HepG2 (cell line): Measurements from ENCODE around the gene RAD51. TPM values are rescaled to one million over a fixed set of nuclear protein-coding genes. Genes with fewer than 3 reads are reported as not detected.
A peak's percentile ranks its signal among the peaks of the same experiment; 100 is the strongest.

ENCODE experiments used
- ATAC-seq: fragments of 200-7000 bp; cut with Tn5 transposase; 3 replicates; pipeline ENCODE4 v1.9.1; 2020; ENCODE audit warnings: mild to moderate bottlenecking, moderate library complexity
- BruUV-seq: library from RNA; stranded (reverse); fragments of 400-500 nt; replicated peaks from 2 replicates; lab custom pipeline; 2021; lab: Mats Ljungman, UMichigan
- CTCF ChIA-PET: fragments of 300-600 bp; formaldehyde crosslinking; extraction: SDS; loops from one replicate; lab custom pipeline; 2021; ENCODE audit warnings: low total read pairs, inconsistent platforms, low intra/inter-chr PET ratio; lab: Yijun Ruan, JAX
- POLR2A ChIA-PET: fragments of 350-600 bp; sonication (Branson Sonifier 250); formaldehyde crosslinking; loops from one replicate; lab custom pipeline; 2020; ENCODE audit warnings: antibody characterized with exemption, inconsistent platforms; lab: Yijun Ruan, JAX
- DNase-seq: peaks from one replicate; pipeline ENCODE4 v3.0.0-alpha.2; 2015; ENCODE audit warnings: low spot score
- FAIRE-seq: peaks from 3 replicates; lab custom pipeline; 2011; peaks lifted over from hg19 to GRCh38; lab: Jason Lieb, UNC
- H2AFZ ChIP-seq: one replicate; pipeline ENCODE4 v1.6.1; 2011; ENCODE audit warnings: low read length, inconsistent platforms
- H3K27ac ChIP-seq: fragments of 300-600 bp; 3 replicates; pipeline ENCODE4 v1.8.0; 2011; ENCODE audit warnings: mixed run types, mild to moderate bottlenecking, mixed read lengths, low read length, inconsistent platforms; ENCODE audit not compliant: insufficient read depth; ENCODE audit errors: extremely low read length
- H3K27me3 ChIP-seq, 2 experiments: fragments of 200-600 bp in 1 of 2; 2 replicates in 1 of 2; 3 replicates in 1 of 2; pipeline versions ENCODE4 v1.6.0 to v1.8.0; 2011; ENCODE audit warnings: low read length in 2 of 2, mild to moderate bottlenecking in 2 of 2, moderate library complexity in 2 of 2, inconsistent platforms in 1 of 2; ENCODE audit not compliant: insufficient read depth in 2 of 2, control insufficient read depth in 1 of 2
- H3K36me3 ChIP-seq, 2 experiments: fragments of 200-600 bp in 1 of 2; replicated peaks in 1 of 2; 2 replicates in 1 of 2; 3 replicates in 1 of 2; pipeline versions ENCODE4 v1.5.1 to v1.8.0; 2011; ENCODE audit warnings: low read length in 2 of 2, inconsistent platforms in 1 of 2; ENCODE audit not compliant: insufficient read depth in 2 of 2, control insufficient read depth in 1 of 2
- H3K4me1 ChIP-seq: 2 replicates; pipeline ENCODE4 v1.5.1; 2012; ENCODE audit warnings: low read length, inconsistent platforms; ENCODE audit not compliant: insufficient read depth
- H3K4me2 ChIP-seq: 2 replicates; pipeline ENCODE4 v1.6.0; 2011; ENCODE audit warnings: low read depth, low read length, inconsistent platforms
- H3K4me3 ChIP-seq, 3 experiments: fragments of 200-600 bp in 1 of 3; sonication (generic), shearing (Covaris generic) in 1 of 3; replicated peaks in 1 of 3; 2 replicates each; pipeline ENCODE4 v1.5.1; 2011 to 2016; ENCODE audit warnings: low read length in 3 of 3, inconsistent platforms in 2 of 3, low read depth in 2 of 3, mild to moderate bottlenecking in 2 of 3, control low read depth in 1 of 3, mixed read lengths in 1 of 3; ENCODE audit not compliant: insufficient read depth in 1 of 3
- H3K79me2 ChIP-seq: one replicate; pipeline ENCODE4 v1.6.1; 2011; ENCODE audit warnings: low read length, inconsistent platforms; ENCODE audit not compliant: insufficient read depth
- H3K9ac ChIP-seq: 2 replicates; pipeline ENCODE4 v1.6.0; 2011; ENCODE audit warnings: mild to moderate bottlenecking, low read depth, low read length, inconsistent platforms; ENCODE audit not compliant: insufficient read depth
- H3K9me3 ChIP-seq: 2 replicates; pipeline ENCODE4 v1.5.1; 2012; ENCODE audit warnings: mild to moderate bottlenecking, low read length
- H4K20me1 ChIP-seq: 2 replicates; pipeline ENCODE4 v1.6.0; 2011; ENCODE audit warnings: inconsistent platforms, mild to moderate bottlenecking, low read length, moderate library complexity; ENCODE audit not compliant: insufficient read depth
- ETV5 ChIP-seq: IDR thresholded peaks from 2 replicates; pipeline ENCODE4 v1.6.1; 2018; ENCODE audit warnings: missing biosample characterization, missing genetic modification reagents, inconsistent platforms, borderline replicate concordance
- GZF1 ChIP-seq: sonication (generic); formaldehyde crosslinking; IDR thresholded peaks from 2 replicates; pipeline ENCODE4 v1.5.1; 2020; ENCODE audit warnings: mild to moderate bottlenecking, missing genetic modification reagents
- MTERF4 ChIP-seq: sonication (generic); formaldehyde crosslinking; IDR thresholded peaks from 2 replicates; pipeline ENCODE4 v1.8.0; 2023; ENCODE audit warnings: mild to moderate bottlenecking, missing genetic modification reagents
- MTF2 ChIP-seq: sonication (generic); formaldehyde crosslinking; IDR thresholded peaks from 2 replicates; pipeline ENCODE4 v1.5.0; 2020; ENCODE audit warnings: missing genetic modification reagents, borderline replicate concordance
- MXI1 ChIP-seq: IDR thresholded peaks from 3 replicates; pipeline ENCODE4 v1.6.1; 2012; ENCODE audit warnings: low read depth, low read length, inconsistent platforms, borderline replicate concordance
- NFE2L2 ChIP-seq: fragments of 150-350 bp; IDR thresholded peaks from 2 replicates; pipeline ENCODE4 v1.6.1; 2014; ENCODE audit warnings: low read length
- PAXIP1 ChIP-seq: sonication (generic); formaldehyde crosslinking; conservative IDR thresholded peaks from 2 replicates; pipeline ENCODE4 v1.4.0; 2020; ENCODE audit warnings: mild to moderate bottlenecking, missing genetic modification reagents, moderate library complexity
- RBM22 ChIP-seq: fragments of 200-400 bp; formaldehyde crosslinking; optimal IDR thresholded peaks from 2 replicates; pipeline ENCODE3; 2017; ENCODE audit warnings: mild to moderate bottlenecking, low read length, moderate library complexity
- SNAI1 ChIP-seq: sonication (generic); formaldehyde crosslinking; IDR thresholded peaks from 2 replicates; pipeline ENCODE4 v1.5.0; 2020; ENCODE audit warnings: mild to moderate bottlenecking, missing genetic modification reagents, borderline replicate concordance
- SRF ChIP-seq: IDR thresholded peaks from 2 replicates; pipeline ENCODE4 v1.6.1; 2011; ENCODE audit warnings: mild to moderate bottlenecking, low read depth, low read length, moderate library complexity
- ZBTB20 ChIP-seq: sonication (generic); formaldehyde crosslinking; IDR thresholded peaks from 2 replicates; pipeline ENCODE4 v1.8.1; 2023; ENCODE audit warnings: missing genetic modification reagents, low read depth, mild to moderate bottlenecking, borderline replicate concordance
- ZFP36L1 ChIP-seq: sonication (generic); formaldehyde crosslinking; IDR thresholded peaks from 2 replicates; pipeline ENCODE4 v1.8.0; 2022; ENCODE audit warnings: mild to moderate bottlenecking, missing genetic modification reagents, moderate library complexity
- ZNF230 ChIP-seq: sonication (generic); formaldehyde crosslinking; IDR thresholded peaks from 2 replicates; pipeline ENCODE4 v1.4.0; 2020; ENCODE audit warnings: mild to moderate bottlenecking, missing genetic modification reagents
- ZNF264 ChIP-seq: sonication (generic); formaldehyde crosslinking; IDR thresholded peaks from 2 replicates; pipeline ENCODE4 v1.4.0; 2020; ENCODE audit warnings: missing genetic modification reagents
- ZNF569 ChIP-seq: sonication (generic); formaldehyde crosslinking; IDR thresholded peaks from 2 replicates; pipeline ENCODE4 v1.5.0; 2020; ENCODE audit warnings: mild to moderate bottlenecking, missing genetic modification reagents, moderate library complexity, borderline replicate concordance
- ZSCAN21 ChIP-seq: sonication (generic); formaldehyde crosslinking; IDR thresholded peaks from 2 replicates; pipeline ENCODE4 v1.8.0; 2022; ENCODE audit warnings: mild to moderate bottlenecking, missing genetic modification reagents, moderate library complexity, borderline replicate concordance
- WGBS: methylation state at CpG from one replicate; pipeline ENCODE4 v1.1.6; 2017; ENCODE audit warnings: low lambda C conversion rate; 5-methylcytosine and 5-hydroxymethylcytosine counted together
- in situ Hi-C: cut with HindIII; loops from 2 replicates; pipeline ENCODE4 v1.10.0; 2017; ENCODE audit warnings: low pct_unique_long_range_greater_than_20kb; ENCODE audit not compliant: extremely low pct_ligation_motif_present
- intact Hi-C: fragments of 100-400 bp; cut with micrococcal nuclease; formaldehyde crosslinking; loops from one replicate; pipeline ENCODE4 v1.10.0; 2022; ENCODE audit not compliant: unreplicated experiment
- polyA plus RNA-seq, 8 experiments: library from polyadenylated mRNA; depleted of rRNA in 3 of 8; stranded (reverse) in 7 of 8; unstranded in 1 of 8; fragments of >200 nt; fragmentation: Illumina TruSeq in 4 of 8; extraction: Trizol in 4 of 8; gene quantifications; 2 replicates each; pipeline versions ENCODE4 v1.2.1 to v1.2.3, GENCODE V29; 2011 to 2016; ENCODE audit warnings: low read depth in 4 of 8, missing spikeins in 1 of 8, mixed read lengths in 1 of 8; ENCODE audit not compliant: insufficient read depth in 1 of 8
- total RNA-seq, 5 experiments: library from RNA; depleted of rRNA; stranded (reverse); fragments of >200 nt; fragmentation: Illumina TruSeq; extraction: Trizol; gene quantifications; 2 replicates each; pipeline ENCODE4 v1.2.3, GENCODE V29; 2016; ENCODE audit warnings: low read depth in 1 of 5
- TF ChIP-seq, protein P1 (sequence below): IDR thresholded peaks from 2 replicates; pipeline ENCODE4 v1.6.1; 2012; ENCODE audit warnings: inconsistent platforms
- TF ChIP-seq, protein P2 (sequence below): sonication (generic); formaldehyde crosslinking; IDR thresholded peaks from 2 replicates; pipeline ENCODE4 v1.4.0; 2020; ENCODE audit warnings: missing genetic modification reagents, borderline replicate concordance

RAD51 gene
- total and polyA plus RNA-seq, 2 of the 13 experiments (the other 11 are each of a cell fraction or from before 2014, with no cell fraction given), result 8.5 to 12.8 TPM

GRCh38 chr15:40680151-40680550 is 14.8 kb upstream of the RAD51 start:
- H3K9me3 ChIP-seq, result no peaks in the 10 kb centered on the region
- no TSS peak for BruUV-seq
- peak overlapping the region; percentile 40 for H3K4me2 ChIP-seq
- FAIRE-seq (no peak), ATAC-seq (peak; percentile 75), DNase-seq (peak; percentile 57)
- no peaks in the 10 kb centered on the region for H3K27me3 ChIP-seq
- 69% methylated on average over 1 of the region's 1 CpG for WGBS
- H3K9ac ChIP-seq, result no peak overlapping the region
- ChIA-PET CTCF (no interaction called here), POLR2A (interaction anchor here (1.2 to 2.1 kb wide), 2 partner anchors 14 to 83 kb away, joined by 3 to 10 read pairs; partner anchors contain the start of gene RAD51)
- H4K20me1 ChIP-seq, result no peaks in the 10 kb centered on the region
- intact Hi-C loops, result no loop called here
- in situ Hi-C loops, result no loop called here
- H3K4me1 ChIP-seq, result peaks cover 32% of the 10 kb centered on the region
- H3K27ac ChIP-seq, result peak overlapping the region; percentile 37
- H3K79me2 ChIP-seq, result no peaks in the 10 kb centered on the region
- no peaks in the 10 kb centered on the region for H3K36me3 ChIP-seq
- no peak overlapping the region for H3K4me3 ChIP-seq
- no peak overlapping the region for H2AFZ ChIP-seq
- TF ChIP-seq GZF1 (CRISPR knock-in tag) (no peak), NFE2L2 (peak; percentile 28; the same call in 1 of the 2 replicates), ZSCAN21 (peak; percentile 72; the same call in 1 of the 2 replicates), SNAI1 (no peak), MTERF4 (no peak), SRF (no peak), ZNF264 (peak; percentile 63; the same call in 1 of the 2 replicates), ZFP36L1 (CRISPR knock-in tag) (no peak), MXI1 (peak; percentile 55; the same call in 1 of the 3 replicates), ZNF569 (CRISPR knock-in tag) (no peak), RBM22 (no peak), ETV5 (no peak), ZBTB20 (CRISPR knock-in tag) (no peak), ZNF230 (CRISPR knock-in tag) (no peak), PAXIP1 (CRISPR knock-in tag) (0 out of 2 replicates have a peak, but pooled peaks have one; percentile 21), MTF2 (CRISPR knock-in tag) (no peak)
- TF ChIP-seq, protein P1, sequence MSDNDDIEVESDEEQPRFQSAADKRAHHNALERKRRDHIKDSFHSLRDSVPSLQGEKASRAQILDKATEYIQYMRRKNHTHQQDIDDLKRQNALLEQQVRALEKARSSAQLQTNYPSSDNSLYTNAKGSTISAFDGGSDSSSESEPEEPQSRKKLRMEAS, result peak; percentile 47; the same call in 1 of the 2 replicates
- TF ChIP-seq, protein P2, sequence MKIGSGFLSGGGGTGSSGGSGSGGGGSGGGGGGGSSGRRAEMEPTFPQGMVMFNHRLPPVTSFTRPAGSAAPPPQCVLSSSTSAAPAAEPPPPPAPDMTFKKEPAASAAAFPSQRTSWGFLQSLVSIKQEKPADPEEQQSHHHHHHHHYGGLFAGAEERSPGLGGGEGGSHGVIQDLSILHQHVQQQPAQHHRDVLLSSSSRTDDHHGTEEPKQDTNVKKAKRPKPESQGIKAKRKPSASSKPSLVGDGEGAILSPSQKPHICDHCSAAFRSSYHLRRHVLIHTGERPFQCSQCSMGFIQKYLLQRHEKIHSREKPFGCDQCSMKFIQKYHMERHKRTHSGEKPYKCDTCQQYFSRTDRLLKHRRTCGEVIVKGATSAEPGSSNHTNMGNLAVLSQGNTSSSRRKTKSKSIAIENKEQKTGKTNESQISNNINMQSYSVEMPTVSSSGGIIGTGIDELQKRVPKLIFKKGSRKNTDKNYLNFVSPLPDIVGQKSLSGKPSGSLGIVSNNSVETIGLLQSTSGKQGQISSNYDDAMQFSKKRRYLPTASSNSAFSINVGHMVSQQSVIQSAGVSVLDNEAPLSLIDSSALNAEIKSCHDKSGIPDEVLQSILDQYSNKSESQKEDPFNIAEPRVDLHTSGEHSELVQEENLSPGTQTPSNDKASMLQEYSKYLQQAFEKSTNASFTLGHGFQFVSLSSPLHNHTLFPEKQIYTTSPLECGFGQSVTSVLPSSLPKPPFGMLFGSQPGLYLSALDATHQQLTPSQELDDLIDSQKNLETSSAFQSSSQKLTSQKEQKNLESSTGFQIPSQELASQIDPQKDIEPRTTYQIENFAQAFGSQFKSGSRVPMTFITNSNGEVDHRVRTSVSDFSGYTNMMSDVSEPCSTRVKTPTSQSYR (CRISPR knock-in tag), result peak; percentile 95
